Esophagus muscularis mucosa (tissue), 4 donors: ENCODE results near the gene METTL16. TPM values are rescaled to one million over a fixed set of nuclear protein-coding genes. Genes with fewer than 3 reads are reported as not detected.

ENCODE experiments used
- DNase-seq: peaks from one replicate; pipeline ENCODE4 v3.0.0-alpha.2; 2017; ENCODE audit errors: extremely low spot score
- H3K27ac ChIP-seq, 4 donors: fragments of 200-600 bp; sonication (generic); replicated peaks in 1 of 4; 1 replicate in 3 of 4; 2 replicates in 1 of 4; pipeline ENCODE4 v1.5.1; 2016 to 2019; ENCODE audit warnings: mild to moderate bottlenecking in 1 of 4
- H3K27me3 ChIP-seq, 4 donors: fragments of 200-600 bp; sonication (generic); one replicate each; pipeline versions ENCODE4 v1.5.1 to v1.6.0; 2016 to 2019
- H3K36me3 ChIP-seq, 4 donors: fragments of 200-600 bp; sonication (generic); one replicate each; pipeline ENCODE4 v1.5.1; 2016 to 2019
- H3K4me1 ChIP-seq, 4 donors: fragments of 200-600 bp; sonication (generic); one replicate each; pipeline ENCODE4 v1.5.1; 2016 to 2019
- H3K4me3 ChIP-seq, 4 donors: fragments of 200-600 bp; sonication (generic); 1 replicate in 2 of 4; 2 replicates in 2 of 4; pipeline ENCODE4 v1.5.1; 2016 to 2019; ENCODE audit warnings: mild to moderate bottlenecking in 4 of 4, moderate library complexity in 1 of 4
- H3K9me3 ChIP-seq, 4 donors: fragments of 200-600 bp; sonication (generic); 1 replicate in 3 of 4; 2 replicates in 1 of 4; pipeline ENCODE4 v1.5.1; 2016 to 2019
- EP300 ChIP-seq: sonication (generic); formaldehyde crosslinking; IDR thresholded peaks from one replicate; pipeline ENCODE4 v1.6.1; 2017; ENCODE audit warnings: antibody characterized with exemption
- POLR2A ChIP-seq: fragments of 450-650 bp; IDR thresholded peaks from one replicate; pipeline ENCODE4 v1.6.1; 2017; ENCODE audit warnings: antibody characterized with exemption, moderate library complexity, mild to moderate bottlenecking, low read depth
- POLR2AphosphoS5 ChIP-seq, 2 donors: sonication (generic); formaldehyde crosslinking; IDR thresholded peaks; one replicate each; pipeline ENCODE4 v1.6.1; 2017; ENCODE audit warnings: antibody characterized with exemption in 2 of 2
- WGBS: methylation state at CpG from one replicate; pipeline ENCODE4 v1.1.5; 2018; 5-methylcytosine and 5-hydroxymethylcytosine counted together
- intact Hi-C: fragments of 100-400 bp; cut with DNase I; formaldehyde crosslinking; loops from one replicate; pipeline ENCODE4 v1.15.1; 2023
- total RNA-seq, 4 donors: library from RNA; depleted of rRNA; stranded (reverse); fragments of >200 nt; gene quantifications; one replicate each; pipeline versions ENCODE4 v1.1.0 to v1.2.1, GENCODE V29; 2016
- TF ChIP-seq, protein P1 (sequence below), 3 experiments: fragments of 200-600 bp in 2 of 3; fragments of 450-650 bp in 1 of 3; sonication (generic) in 2 of 3; IDR thresholded peaks; one replicate each; pipeline ENCODE4 v1.5.1; 2017 to 2019; ENCODE audit warnings: antibody characterized with exemption in 3 of 3, mild to moderate bottlenecking in 2 of 3, moderate library complexity in 1 of 3

Gene METTL16
- total RNA-seq, 4 donors from 2014 or later: 18.9 to 28.8 (median 24.5) TPM

DNA sequence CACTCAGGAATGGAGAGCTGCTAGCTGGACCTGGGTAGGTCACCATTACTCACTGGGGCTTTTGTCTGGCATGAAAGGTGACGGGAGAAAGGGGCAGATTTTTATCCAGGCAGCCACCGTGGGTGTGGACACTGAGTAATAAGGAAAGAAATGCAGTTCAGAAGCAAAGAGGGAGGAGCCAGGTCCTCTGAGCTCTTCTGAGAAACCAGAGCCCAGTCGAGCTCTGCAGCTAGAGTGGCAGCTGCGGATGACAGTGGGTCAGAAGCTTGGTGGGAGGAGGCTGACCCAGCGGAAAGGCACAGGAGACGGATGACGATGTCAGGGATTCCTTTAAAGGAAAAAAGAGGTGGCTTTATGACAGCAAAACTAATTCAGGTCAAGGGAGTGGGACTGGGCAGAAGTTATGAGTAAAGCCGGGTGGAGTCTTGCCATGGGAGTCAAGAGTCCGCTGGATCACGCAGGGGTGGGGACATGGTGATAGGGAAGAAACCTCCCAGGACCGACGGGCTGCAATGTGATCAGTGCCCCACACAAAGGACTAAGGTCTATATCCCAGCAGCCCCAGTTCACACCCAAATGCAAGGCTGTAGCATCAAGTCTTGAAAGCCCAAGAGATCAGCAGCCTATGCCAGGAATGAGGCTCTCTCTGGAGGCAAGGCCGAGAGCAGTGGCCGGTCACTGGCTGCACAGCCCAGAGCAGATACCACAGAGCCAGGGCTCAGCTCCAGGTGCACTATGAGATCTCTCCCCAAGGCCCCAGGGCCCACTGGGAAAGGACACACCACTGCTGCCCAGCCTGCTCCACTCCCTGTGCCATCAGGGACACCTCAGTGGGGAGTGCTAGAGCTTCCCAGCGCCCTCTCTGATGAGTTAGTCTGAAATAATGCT lies 104.5 kb downstream of the METTL16 start:
- WGBS: 31% methylated on average over 13 of the region's 15 CpGs
- DNase-seq: no peak
- Histone ChIP-seq H3K4me3 (peak overlapping the region in 3 of 4 donors; percentile 0 to 9 (median 2)), H3K9me3 (no peaks in the 10 kb centered on the region), H3K27me3 (no peaks in the 10 kb centered on the region), H3K27ac (peak overlapping the region; percentile 98 to 100 (median 100)), H3K36me3 (no peaks in the 10 kb centered on the region), H3K4me1 (peaks cover 51 to 57% (median 56%) of the 10 kb centered on the region in 4 donors)
- intact Hi-C loops: loop anchor here (5.0 kb wide), 1 partner anchor 70 kb away; the partner anchor contains the start of genes SGSM2 and TSR1
- no peak for TF ChIP-seq EP300
- peak; percentile 73 to 86 for TF ChIP-seq POLR2AphosphoS5 (IDR thresholded peaks at IDR 0.05)

DNA sequence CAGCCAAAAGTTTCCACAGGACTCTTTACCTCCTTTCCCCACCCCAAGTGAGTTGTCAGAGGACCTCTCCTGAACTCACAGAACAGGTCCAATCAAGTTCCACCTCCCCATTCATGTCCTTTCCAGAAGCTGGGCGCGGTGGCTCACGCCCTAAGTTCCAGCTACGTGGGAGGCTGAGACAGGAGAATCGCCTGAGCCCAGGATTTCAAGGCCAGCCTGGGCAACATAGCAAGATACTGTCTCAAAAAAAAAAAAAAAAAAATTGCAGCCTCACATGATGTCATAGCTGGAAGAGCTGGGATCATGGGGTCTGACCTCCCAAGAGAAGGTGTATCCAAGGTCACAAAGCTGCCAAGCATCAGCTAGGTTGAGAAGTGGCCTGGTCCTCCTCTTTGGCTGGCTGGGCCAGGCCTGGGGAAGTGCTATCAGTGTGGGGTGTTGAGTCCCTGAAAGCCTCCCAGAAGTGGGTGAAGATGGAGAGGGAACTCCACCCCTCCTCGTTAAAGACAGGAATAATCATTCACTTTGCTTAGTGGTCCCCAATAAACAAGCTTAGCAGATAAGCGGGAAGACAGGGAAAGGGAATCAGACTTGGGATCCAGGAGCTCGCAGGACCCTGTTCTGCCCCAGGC lies 105.3 kb downstream of the METTL16 start:
- no peaks in the 10 kb centered on the region for H3K36me3 ChIP-seq
- H3K4me1 ChIP-seq: peaks cover 51 to 61% (median 57%) of the 10 kb centered on the region in 4 donors
- intact Hi-C loops: loop anchor here (5.0 kb wide), 1 partner anchor 69 kb away; the partner anchor contains the start of genes SGSM2 and TSR1
- peak overlapping the region; percentile 98 to 100 (median 100) for H3K27ac ChIP-seq
- H3K27me3 ChIP-seq: no peaks in the 10 kb centered on the region
- TF ChIP-seq EP300 (no peak), POLR2A (no peak)
- no peak for DNase-seq
- WGBS: 76% methylated on average over 8 of the region's 8 CpGs
- H3K9me3 ChIP-seq: no peaks in the 10 kb centered on the region
- H3K4me3 ChIP-seq: peak overlapping the region in 3 of 4 donors; percentile 0 to 9 (median 2)

DNA sequence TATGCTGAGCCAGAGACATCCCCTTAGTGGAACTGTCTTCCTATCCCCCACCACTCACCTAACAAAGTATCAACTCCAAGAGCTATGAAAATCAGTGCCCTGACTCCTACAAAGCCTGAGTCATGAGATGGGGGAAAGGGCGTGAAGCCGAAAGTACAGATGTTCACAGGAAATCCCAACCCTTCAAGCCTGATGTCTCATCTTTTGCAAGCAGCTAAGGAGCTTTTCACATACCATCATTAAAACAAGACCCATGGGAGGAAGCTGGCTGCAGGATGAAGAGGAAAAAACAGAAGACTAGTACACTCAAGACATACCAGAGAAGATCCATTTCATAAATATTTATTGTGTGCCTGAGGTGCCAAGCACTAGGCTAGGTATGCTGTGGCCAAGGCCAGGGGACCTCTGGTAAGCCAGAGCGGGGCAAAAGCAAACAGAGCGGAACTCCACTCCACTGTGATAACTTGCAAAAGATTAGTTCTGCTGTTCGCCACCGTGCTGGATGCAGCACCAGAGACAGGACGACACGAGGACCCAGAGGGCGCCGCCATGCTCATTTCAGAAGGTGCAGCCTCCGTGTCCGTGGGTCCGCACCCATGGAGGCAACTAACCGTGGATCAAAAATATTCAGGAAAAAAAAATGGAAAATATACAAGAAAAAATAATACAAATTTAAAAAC lies 106.3 kb downstream of the METTL16 start:
- Histone ChIP-seq H3K4me3 (no peak overlapping the region), H3K9me3 (no peaks in the 10 kb centered on the region), H3K4me1 (peaks cover 51 to 61% (median 57%) of the 10 kb centered on the region in 4 donors), H3K36me3 (no peaks in the 10 kb centered on the region), H3K27me3 (no peaks in the 10 kb centered on the region), H3K27ac (peak overlapping the region; percentile 98 to 100 (median 100))
- TF ChIP-seq POLR2A (no peak), EP300 (no peak), POLR2AphosphoS5 (IDR thresholded peaks at IDR 0.05) (peak in 1 of 2 donors; percentile 22)
- TF ChIP-seq, protein P1, sequence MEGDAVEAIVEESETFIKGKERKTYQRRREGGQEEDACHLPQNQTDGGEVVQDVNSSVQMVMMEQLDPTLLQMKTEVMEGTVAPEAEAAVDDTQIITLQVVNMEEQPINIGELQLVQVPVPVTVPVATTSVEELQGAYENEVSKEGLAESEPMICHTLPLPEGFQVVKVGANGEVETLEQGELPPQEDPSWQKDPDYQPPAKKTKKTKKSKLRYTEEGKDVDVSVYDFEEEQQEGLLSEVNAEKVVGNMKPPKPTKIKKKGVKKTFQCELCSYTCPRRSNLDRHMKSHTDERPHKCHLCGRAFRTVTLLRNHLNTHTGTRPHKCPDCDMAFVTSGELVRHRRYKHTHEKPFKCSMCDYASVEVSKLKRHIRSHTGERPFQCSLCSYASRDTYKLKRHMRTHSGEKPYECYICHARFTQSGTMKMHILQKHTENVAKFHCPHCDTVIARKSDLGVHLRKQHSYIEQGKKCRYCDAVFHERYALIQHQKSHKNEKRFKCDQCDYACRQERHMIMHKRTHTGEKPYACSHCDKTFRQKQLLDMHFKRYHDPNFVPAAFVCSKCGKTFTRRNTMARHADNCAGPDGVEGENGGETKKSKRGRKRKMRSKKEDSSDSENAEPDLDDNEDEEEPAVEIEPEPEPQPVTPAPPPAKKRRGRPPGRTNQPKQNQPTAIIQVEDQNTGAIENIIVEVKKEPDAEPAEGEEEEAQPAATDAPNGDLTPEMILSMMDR (IDR thresholded peaks at IDR 0.05): no peak
- 75% methylated on average over 14 of the region's 14 CpGs for WGBS
- intact Hi-C loops: loop anchor here (5.0 kb wide), 1 partner anchor 68 kb away; the partner anchor contains the start of genes SGSM2 and TSR1
- no peak for DNase-seq

DNA sequence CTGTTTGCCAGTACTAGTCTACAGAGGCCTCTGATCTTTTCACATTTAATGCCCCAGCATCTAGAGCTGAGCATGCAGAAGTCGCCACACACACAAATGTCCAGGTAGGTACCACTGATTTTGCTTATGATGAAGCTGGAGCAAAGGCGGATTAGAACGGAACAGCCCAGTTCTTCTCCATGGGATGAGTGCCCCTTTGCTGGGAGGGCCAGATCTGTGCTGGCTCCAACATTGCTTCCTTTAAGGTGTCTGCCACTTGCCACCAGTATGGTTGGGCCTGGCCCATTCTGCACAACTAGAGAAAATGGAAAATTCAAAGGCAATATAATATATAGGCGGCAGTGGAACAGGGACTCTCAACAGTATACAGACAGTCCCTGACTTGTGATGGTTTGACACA lies 108.6 kb downstream of the METTL16 start:
- H3K4me1 ChIP-seq: peaks cover 63 to 73% (median 68%) of the 10 kb centered on the region in 4 donors
- intact Hi-C loops: no loop called here
- no peak for TF ChIP-seq POLR2A
- TF ChIP-seq, protein P1 (IDR thresholded peaks at IDR 0.05): no peak
- no peak for TF ChIP-seq EP300
- no peak for TF ChIP-seq POLR2AphosphoS5 (IDR thresholded peaks at IDR 0.05)
- no peak overlapping the region for H3K4me3 ChIP-seq
- no peaks in the 10 kb centered on the region for H3K9me3 ChIP-seq
- H3K27ac ChIP-seq: peak overlapping the region; percentile 98 to 100 (median 100)
- no peaks in the 10 kb centered on the region for H3K36me3 ChIP-seq
- H3K27me3 ChIP-seq: no peaks in the 10 kb centered on the region
- WGBS: 97% methylated on average over 4 of the region's 4 CpGs
- no peak for DNase-seq

DNA sequence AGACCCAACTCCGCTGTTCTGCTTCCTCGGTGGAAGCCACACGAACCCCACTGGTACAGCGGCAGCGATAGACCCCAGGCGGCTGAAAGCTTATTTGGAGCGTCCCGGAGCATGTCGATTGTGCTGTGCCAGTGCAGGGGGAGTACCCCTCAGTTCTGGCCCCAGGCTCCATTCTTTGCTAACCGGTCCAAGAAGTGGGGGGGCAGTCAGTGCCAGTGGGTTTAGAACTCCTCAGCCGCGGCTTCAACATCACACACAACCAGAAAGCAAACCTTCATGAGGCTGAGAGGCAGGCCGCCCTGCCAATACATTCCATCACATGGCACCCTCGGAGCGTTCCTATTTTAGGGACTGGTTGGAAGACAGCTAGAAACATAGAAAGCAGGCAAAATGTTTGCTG lies 109.1 kb downstream of the METTL16 start:
- Histone ChIP-seq H3K36me3 (no peaks in the 10 kb centered on the region), H3K27me3 (no peaks in the 10 kb centered on the region), H3K4me3 (peak overlapping the region; percentile 75 to 100 (median 96)), H3K9me3 (no peaks in the 10 kb centered on the region), H3K4me1 (peaks cover 67 to 76% (median 71%) of the 10 kb centered on the region in 4 donors), H3K27ac (peak overlapping the region; percentile 98 to 100 (median 100))
- DNase-seq: no peak
- peak in 1 of 2 donors; percentile 12 for TF ChIP-seq POLR2AphosphoS5 (IDR thresholded peaks at IDR 0.05)
- TF ChIP-seq, protein P1 (IDR thresholded peaks at IDR 0.05): no peak
- TF ChIP-seq EP300: no peak
- TF ChIP-seq POLR2A: no peak
- intact Hi-C loops: no loop called here
- 28% methylated on average over 12 of the region's 15 CpGs for WGBS
